ENCODE data around the gene ALX3.
"Not testable (repeated sequence)": the region's sequence is repeated elsewhere in the genome, so short reads cannot be mapped to it uniquely, and the experiment has no call there.

The ALX3 gene

DNA sequence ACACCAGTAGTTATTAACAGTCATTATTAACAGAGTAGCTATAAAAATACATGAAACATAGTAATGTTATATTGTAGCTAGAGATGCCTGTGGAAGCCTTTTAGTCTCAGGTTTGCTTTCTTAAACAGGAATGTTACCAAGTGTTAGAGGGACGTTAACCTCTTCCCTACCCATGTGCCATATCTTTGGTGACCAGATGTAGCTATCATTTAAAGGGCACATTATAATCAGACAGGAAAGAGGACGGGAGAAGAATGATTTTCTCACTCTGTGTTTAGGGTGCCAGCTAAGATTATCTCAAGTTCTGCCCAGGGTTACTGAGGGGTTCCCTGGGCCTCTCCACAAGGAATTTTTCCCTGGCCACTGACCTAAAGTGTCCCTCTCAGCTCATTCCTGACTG lies 20.9 kb upstream of the ALX3 start:
- DNase-seq (ENCODE audit: extremely low spot score, insufficient read length, low read depth) (no peak), FAIRE-seq (no peak)

DNA sequence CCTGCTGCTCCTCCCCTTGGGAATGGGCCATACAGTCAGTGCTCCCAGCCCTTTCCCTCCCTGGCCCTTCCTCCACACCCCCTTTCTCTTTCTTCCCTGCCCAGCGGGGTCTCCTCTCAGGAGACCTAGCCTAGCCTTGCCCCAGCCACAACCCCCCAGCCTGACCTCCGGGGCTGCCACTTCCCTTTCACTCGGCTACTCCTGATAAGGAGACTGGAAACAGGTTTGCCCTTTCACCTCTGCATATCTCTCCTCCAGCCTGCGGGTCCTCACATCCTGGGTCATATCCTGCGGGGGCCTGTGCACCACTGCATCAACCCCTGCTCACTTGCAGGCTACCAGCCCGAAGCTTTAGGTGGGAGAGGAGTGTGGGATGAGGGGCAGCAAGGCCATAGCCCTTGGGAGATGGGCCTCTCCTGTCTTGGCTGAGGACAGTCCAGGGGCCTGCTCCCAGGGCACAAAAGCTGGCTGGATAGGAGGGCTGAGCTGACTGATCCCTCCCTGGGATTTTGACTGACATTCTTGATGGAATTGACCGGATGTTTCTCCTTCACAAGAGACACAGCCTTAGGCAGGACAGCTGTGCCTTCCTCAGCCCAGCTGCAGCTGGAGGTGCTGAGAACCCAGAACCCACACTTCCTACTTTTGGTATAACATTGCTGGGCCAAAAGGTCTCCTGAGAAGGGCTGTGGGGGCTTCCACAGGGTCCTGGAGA lies 19.2 kb upstream of the ALX3 start:
- no peak for DNase-seq (ENCODE audit: extremely low spot score, insufficient read length, low read depth)
- FAIRE-seq, result no peak

DNA sequence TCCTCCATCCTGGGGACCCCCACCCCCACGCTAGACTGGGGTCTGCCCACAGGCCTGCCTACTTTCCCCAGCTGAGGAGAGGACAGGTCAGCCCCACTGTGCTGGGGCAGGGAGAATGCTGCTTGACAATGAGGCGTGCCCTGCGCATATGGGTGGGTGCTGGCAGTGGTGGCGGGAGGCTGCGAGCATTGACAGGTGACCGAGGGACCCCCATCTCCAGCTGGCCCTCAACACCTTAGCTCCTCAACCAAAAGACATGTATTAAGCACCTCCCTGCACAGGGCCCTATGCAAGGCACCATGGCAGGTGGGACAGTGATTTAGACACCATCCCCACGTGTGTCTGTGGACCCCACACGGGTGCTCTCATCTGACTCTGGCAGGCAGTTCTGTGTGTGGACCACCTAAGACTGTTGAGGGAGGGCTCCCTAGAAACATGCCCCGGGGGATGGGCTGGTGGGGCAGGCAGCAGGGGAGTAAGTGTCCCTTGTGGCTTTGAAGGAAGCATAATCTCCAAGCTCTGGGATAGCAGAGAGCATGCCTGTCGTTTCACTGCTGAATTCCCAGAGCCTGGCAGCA lies 18.4 kb upstream of the ALX3 start:
- DNase-seq (ENCODE audit: extremely low spot score, insufficient read length, low read depth), result no peak
- FAIRE-seq, result no peak

DNA sequence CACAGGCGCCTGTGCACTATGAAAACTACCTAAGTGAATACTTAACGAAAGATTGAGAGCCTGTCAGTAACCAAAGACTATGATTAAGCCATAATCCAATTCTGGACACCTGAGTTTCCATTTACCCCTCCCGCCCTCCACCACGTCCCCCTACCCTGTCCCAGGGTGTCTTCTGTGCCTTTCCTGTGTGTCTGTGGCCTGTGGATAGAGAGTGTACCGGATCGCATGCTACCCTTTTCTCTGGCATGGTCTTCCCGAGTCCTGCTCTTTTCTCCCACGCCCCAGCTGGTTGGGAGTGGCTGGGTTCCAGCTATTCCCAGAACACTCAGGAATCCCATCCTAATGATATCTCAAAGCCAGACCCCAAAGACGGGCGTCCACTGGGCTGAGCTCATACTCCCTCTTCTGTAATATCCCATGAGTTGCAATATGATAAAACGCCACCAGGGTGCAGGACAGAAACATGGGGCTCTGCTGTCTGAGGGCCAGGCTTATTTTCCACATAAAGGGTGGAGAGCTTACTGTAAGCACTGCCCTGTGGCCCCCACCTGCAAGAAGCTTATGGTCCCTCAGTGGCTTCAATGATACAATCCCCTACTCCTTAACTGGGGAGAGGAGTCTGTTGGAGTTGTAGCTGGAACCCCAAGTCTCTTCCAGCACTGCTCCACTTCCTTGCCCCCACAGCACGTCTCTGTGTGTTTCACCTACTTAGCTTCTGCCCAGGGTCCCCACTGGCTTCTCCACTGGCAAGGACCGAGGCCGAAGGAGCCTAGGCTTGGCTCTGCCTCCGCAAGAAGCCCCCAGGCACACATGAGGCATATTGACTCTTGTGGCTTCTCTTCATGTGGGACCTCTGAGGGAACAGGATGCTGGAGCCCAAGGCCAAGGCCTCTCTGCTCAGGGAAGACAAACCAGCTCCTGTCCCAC lies 17.6 kb upstream of the ALX3 start:
- peak; percentile 80 for FAIRE-seq
- no peak for DNase-seq (ENCODE audit: extremely low spot score, insufficient read length, low read depth)

DNA sequence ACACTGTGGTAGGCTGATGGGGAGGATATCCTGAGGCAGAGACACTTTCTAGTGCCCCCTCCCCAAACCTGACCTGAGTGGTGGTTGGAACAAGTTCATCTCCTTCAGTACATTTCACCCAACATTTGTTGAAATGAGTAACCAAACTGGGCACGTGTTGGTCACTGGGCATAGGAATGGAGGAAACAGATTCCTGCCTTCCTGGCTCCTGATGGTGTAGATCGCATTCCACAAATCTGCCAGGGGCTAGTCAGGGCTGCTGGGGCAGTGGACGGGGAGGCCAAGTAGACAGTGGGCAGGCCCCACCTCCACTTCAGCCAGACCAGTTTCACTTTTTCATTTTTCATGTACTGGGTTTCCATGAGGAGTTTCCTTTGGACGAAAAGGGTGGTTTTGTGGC lies 16.5 kb upstream of the ALX3 start:
- FAIRE-seq, result no peak
- DNase-seq (ENCODE audit: extremely low spot score, insufficient read length, low read depth), result no peak

DNA sequence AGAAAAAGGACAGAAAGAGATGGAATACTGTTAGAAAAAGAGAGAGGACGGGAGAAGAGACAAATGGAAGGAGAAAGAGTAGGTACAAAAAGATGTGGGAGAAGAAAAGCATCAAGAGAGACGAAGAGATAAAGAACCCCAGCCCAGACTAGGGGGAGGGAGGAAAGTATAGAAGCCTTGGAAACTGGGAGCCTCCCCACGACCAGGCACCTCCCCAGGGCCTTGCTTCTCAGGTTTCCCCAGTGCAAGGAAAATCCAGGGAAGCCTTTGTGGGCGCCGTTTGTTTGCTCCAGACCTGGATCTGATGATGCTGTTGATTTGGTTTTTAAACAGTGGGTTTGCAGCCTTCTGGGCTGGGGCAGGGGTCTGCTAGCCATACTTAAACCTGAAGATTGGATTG lies 15.2 kb upstream of the ALX3 start:
- FAIRE-seq (no peak), DNase-seq (ENCODE audit: extremely low spot score, insufficient read length, low read depth) (no peak)

DNA sequence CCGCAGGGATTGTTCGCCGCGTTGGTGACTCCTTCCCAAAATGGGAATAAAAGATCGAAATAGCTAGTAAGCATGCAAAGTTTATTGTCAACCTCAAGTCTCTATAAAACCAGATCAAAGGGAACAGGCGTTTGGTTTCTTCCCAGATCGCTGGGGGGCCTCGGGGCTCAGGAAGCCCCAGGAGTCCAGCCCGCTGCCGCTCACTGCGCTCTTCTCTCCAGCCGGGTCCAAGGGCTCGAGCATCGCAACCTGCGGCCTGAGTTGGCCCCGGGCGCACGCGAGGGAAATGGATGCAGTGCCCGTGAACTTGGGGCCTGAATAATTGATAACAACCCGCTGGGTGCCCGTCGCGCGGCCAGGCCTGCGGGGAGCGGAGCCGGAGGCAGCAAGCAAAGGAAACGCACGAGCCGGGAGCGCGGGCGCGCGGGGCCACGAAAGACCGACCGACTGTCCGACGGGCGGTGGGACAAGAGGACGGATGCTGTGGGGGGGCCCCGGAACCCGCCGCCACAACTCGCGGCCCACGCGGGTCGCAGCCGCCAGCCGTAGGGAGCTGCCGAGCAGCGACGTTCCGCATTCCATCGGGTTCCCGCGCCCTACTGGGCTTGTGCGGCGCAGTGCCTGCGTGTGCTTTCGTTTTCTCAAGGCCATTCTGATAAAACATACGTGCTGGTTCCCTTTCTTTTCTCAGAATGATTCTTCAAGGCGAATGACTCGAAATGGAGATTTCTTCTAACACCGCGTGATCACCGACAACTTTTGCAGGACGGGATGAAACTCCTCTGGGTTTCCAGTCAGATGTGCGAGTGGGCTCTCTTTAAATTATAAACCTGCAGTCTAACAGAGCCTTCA lies 14.0 kb upstream of the ALX3 start:
- DNase-seq (ENCODE audit: extremely low spot score, insufficient read length, low read depth) (no peak), FAIRE-seq (no peak)

DNA sequence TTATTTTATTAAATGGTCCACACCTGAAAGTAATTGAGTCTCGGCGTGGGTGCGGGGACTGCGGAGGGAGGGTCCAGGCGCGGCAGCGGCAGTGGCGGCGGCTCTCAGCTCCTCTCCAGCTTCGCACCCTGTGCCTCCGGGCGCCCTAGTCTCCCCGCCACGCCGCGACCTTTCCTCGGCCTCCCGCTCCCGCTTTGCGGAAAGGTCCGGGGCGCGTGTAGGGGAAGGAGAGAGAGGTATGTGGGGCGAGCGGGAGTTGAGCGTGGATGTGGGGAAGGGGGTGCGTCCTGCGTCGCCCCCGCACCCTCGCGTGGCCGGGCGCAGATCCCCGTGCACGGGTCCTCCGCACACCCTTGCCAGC lies 13.4 kb upstream of the ALX3 start:
- no peak for DNase-seq (ENCODE audit: extremely low spot score, insufficient read length, low read depth)
- FAIRE-seq, result no peak

DNA sequence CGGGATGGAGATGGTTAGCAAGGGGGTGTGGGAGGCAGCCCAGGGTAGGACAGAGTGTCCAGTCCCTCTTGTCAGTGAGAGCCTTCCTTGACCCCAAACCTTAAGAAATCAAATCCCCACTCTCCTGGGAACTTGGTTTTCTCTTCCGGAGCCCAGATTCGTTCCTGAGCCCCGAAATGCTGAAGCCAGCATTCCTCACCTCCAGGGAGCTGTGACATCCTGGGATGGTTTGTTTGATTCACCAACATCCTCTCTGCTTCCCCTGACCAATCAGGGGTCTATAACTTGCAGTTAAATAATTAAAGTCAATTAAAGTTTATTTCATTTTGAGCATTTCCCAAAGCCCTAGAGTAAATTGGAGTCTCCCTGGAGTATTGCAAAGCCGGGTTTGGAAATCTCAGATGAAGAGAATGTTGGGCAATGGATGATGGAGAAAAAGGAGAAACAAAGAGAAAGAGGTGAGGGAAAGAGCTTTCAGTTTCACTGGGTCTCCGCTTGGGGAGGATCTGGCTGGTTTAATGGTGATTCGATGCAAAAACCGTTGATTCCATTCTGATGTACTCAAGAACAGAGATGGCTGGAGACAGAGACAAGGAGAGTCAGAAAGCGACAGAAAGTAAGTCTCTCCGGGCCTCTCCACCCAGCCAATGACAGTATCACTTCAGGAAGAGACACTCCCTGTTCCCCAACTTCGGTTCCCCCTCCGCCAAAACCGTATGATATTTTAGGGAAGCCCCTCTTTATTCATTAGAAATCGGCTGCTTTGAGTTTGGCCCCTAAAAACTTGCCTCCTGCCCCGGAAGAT lies 12.8 kb upstream of the ALX3 start:
- FAIRE-seq (no peak), DNase-seq (ENCODE audit: extremely low spot score, insufficient read length, low read depth) (no peak)

DNA sequence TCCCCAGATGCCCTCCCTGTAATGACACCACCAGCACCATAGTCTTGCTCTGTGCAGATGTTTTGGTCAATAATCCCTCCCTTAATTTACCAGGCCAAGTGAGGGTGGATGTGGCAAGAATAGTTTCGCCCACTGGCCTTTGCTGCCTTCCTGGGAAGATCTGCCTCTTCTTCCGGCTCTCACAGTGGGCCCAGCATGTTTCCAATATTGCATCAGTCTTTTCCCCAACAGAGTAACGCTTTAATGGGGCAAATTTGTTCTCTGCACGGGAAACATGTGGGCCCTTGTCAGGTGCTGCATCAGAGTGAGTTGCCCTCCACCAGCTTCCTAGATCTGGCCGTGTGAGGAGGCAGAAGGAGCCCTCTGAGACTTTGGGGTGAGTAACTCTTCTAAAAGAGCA lies 12.0 kb upstream of the ALX3 start:
- no peak for FAIRE-seq
- no peak for DNase-seq (ENCODE audit: extremely low spot score, insufficient read length, low read depth)

DNA sequence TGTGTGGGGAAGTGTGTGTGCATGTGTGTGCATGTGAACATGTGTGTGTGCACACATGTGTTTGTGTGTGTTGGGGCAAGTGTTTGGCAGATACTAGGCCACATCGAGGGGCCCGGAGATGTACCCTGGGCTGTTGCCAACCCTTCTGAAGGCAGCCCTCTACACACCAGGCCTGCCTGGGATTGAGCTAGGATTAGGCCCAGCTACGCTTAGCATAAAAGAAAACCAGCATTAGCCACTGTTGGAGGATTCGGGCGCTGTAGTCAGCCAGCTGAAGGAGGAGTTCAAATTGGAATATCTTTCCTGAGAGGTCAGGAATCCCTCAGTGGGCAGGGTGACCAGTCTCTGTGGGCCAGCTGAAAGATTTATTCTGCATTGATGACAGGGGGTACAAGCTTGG lies 10.6 kb upstream of the ALX3 start:
- FAIRE-seq, result no peak
- no peak for DNase-seq (ENCODE audit: extremely low spot score, insufficient read length, low read depth)

DNA sequence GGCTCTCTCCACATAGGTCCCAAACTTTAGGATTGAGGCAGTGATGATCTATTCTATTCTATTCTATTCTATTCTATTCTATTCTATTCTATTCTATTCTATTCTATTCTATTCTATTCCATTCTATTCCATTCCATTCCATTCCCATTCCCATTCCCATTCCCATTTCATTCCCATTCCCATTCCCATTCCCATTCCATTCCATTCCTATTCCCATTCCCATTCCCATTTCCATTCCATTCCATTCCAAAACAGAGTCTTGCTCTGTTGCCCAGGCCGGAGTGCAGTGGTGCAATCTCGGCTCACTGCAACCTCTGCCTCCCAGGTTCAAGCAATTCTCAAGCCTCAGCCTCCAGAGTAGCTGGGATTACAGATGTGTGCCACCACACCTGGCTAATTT lies 9.5 kb upstream of the ALX3 start:
- not testable (repeated sequence) for DNase-seq (ENCODE audit: extremely low spot score, insufficient read length, low read depth); FAIRE-seq

DNA sequence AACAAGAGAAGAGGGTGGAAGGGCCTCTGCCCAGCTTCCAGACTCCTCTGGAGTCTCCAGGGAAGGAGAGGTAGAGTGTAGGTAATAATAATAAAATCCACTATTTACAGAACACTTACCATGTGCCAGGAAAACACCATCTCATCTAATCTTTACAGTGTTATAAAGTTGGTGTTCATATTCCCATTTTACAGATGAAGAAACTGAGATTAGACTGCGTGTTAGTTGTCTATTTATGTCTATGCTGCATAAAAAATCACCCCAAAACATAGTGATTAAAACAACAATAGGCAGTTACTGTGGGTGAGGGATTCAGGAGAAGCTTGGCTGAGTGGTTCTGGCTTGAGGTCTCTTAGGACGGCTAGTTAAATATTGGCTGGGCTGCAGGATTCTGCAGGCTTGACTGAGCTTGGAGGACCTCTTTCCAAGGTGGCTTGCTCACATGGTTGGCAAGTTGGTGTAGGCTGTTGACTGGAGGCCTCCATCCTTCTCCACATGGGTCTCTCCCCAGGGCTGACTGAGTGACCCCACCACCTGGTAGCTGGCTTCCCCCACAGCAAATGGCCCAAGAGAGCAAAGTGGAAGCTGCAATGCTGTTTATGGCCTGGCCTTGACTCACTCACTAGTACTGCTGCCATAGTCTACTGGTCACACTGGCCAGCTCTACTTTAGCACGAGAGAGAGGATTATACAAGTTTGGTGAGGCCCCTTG lies 6.5 kb upstream of the ALX3 start:
- no peak for DNase-seq (ENCODE audit: extremely low spot score, insufficient read length, low read depth)
- no peak for FAIRE-seq

DNA sequence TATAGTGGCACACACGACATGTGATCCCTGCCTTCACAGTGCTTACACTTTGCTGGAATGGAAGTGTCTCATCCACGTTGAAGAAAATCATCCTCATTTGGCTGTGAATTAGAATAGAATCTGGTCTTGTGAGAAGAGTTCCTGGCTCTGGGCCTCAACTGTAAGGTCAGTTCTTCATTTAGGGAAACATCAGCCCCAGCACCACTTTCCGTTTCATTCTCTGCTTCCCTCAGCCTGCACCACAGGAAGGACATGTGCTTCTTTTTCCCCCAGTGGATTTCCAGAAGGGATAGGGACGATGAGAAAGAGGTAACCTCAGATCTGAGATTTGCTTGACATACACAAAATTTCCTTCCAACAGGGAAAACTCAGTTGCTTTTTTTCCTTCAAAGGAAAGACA lies 3.7 kb upstream of the ALX3 start:
- FAIRE-seq (no peak), DNase-seq (ENCODE audit: extremely low spot score, insufficient read length, low read depth) (no peak)

DNA sequence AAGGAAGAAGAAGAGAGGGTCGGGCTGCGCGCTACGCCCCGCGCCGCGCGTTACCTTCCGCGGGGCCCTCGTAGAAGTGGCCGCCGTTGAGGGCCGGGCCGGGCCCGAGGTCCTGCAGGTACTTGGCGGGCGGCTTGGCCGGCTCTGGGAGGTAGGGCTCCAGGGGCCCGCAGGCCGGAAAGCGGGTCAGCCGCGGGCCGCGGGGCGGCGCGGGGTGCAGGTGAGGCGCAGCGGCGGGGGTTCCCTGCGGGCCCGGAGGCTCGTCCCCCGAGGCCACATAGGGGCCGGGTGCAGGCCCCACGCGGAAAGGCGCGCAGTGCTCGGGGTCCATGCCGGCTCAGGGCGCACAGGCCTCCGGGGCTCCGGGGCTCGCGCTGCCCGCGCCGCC lies 196 bp downstream of the ALX3 start:
- FAIRE-seq (no peak), DNase-seq (ENCODE audit: extremely low spot score, insufficient read length, low read depth) (no peak)

DNA sequence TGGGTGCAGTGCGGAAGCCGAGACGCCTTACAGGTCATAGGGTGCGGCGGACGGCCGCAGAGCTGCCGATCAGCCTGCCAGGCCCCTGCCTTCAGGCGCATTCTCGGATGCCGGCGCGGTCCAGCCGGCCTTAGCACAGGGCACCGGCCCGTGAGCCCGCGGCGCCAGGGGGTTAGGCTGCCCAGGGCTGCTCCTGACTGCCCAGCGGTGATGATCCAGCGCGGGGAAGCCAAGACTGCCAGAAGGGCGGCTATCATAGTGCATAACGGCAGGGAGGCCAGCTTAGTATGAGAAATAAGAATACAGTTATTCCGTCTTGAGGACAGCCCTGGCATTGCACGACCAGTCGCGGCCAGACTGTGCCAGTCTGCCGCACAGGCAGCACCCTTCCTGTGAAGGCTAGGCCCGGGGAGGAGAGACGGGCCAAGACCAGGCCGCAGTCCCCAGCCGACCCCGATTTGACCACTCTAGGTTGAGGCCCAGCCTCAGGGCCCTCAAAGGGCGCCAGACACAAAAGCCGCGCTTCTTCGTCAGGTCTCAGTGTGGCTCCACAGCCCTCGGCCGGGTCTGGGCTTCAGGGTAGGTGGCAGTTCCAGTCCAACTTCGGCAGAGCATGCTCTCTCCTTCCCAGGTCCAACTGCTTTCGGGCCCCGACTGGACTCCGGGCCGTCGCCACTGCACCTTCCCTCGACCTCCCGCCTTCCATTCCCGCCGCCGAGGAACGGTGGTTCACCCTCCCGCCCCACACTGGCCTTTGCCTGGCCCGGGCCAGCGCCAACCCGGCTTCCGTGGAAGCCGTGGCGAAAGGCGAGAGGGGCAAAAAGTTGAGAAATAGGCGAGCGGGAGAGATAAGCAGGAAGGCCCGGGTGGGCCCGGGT lies 829 bp downstream of the ALX3 start:
- no peak for FAIRE-seq
- DNase-seq (ENCODE audit: extremely low spot score, insufficient read length, low read depth), result no peak

DNA sequence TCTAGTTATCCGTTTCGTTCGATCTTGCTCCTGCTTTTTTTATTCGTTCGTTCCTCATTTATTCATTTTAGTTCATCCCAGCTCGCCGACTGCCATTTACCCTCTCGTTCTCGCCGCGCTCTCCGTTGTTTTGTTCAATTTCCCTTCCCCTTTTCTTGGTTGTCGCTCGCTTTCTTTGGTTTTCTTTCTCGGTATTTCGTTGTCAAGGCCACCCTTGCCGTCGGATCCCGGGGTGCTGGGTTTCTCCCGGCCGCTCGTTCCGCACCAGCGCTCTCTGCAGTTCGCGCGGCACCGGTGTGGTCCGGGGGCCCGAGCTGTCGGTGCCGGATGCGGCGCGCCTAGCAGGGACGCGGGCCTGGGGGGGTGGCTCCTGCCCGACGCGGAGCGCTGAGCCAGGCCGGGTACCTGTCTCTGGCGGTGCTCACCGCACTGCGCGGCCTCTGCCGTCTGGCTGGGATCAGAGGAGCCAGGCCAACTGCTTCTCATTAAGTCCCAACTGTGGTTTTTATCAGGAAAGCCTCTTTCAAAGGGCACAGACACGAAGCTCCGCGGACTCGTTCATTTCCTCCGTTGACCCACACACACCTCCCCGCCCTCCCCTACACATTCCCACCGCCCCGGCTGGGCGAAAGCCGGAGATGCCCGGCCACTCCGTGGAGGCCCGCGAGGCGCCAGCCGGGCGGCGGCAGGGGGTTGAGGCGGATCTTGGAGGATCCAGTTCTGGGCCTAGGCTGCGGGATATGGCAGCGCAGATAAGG lies 1.6 kb downstream of the ALX3 start:
- peak; percentile 38 for FAIRE-seq
- no peak for DNase-seq (ENCODE audit: extremely low spot score, insufficient read length, low read depth)
